ENCODE results near the gene IGF1R. TPM values are rescaled to one million over a fixed set of nuclear protein-coding genes. Genes with fewer than 3 reads are reported as not detected.

Gene IGF1R
- total RNA-seq, 6 donors from 2014 or later: 31.0 to 142 (median 63.8) TPM

DNA sequence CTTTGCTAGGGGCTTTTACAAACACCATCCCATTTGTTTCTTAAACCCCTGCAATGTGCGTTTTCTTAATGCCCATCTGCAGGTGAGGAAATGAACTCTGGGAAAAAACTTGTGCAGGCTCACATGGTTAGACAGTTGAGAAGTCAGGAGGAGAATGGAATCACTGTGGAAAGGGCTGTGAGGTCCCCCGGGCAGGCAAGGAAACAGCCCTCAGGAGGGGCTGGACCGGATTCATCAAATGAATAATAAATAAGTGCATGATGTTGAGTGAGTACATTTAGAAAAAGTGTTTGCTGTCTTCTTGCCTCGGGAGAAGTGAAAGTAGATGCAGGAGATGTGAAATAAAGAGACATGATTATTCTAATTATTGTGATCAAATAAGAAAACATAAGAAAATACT, 282.7 kb downstream of the IGF1R start:
- Histone ChIP-seq H3K27ac (no peak overlapping the region), H3K27me3 (no peaks in the 10 kb centered on the region), H3K4me3 (no peak overlapping the region), H3K4me1 (peaks cover 0 to 5% (median 0%) of the 10 kb centered on the region in 4 donors), H3K9me3 (no peaks in the 10 kb centered on the region), H3K36me3 (peaks cover 6 to 63% (median 11%) of the 10 kb centered on the region in 4 donors)
- no peak for TF ChIP-seq POLR2A (IDR thresholded peaks at IDR 0.05)
- TF ChIP-seq POLR2AphosphoS5 (IDR thresholded peaks at IDR 0.05): no peak
- TF ChIP-seq, protein P1, sequence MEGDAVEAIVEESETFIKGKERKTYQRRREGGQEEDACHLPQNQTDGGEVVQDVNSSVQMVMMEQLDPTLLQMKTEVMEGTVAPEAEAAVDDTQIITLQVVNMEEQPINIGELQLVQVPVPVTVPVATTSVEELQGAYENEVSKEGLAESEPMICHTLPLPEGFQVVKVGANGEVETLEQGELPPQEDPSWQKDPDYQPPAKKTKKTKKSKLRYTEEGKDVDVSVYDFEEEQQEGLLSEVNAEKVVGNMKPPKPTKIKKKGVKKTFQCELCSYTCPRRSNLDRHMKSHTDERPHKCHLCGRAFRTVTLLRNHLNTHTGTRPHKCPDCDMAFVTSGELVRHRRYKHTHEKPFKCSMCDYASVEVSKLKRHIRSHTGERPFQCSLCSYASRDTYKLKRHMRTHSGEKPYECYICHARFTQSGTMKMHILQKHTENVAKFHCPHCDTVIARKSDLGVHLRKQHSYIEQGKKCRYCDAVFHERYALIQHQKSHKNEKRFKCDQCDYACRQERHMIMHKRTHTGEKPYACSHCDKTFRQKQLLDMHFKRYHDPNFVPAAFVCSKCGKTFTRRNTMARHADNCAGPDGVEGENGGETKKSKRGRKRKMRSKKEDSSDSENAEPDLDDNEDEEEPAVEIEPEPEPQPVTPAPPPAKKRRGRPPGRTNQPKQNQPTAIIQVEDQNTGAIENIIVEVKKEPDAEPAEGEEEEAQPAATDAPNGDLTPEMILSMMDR (IDR thresholded peaks at IDR 0.05): no peak
- TF ChIP-seq EP300 (IDR thresholded peaks at IDR 0.05): no peak
- ATAC-seq (ENCODE audit: low FRiP score in 2 of 2) (no peak), DNase-seq (no peak)
- WGBS, 2 donors: 69 to 85% methylated on average over 4 of the region's 4 CpGs

DNA sequence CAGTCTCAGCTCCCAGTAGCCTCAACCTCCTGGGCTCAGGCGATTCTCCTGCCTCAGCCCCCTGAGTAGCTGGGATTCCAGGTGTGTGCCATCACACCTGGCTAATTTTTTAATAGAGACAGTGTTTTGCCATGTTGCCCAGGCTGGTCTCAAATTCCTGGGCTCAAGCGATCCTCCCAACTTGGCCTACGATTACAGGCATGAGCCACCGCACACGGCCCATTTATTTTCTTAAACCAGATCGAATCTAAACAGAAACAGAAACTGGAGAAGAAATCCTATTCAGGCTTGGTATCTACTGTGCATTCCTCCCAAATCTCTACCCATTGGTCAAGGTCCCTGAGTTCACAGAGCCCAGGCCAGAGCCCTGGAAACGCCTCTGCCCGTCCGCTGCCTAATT, 285.1 kb downstream of the IGF1R start:
- no peak overlapping the region for H3K4me3 ChIP-seq
- DNase-seq (no peak), ATAC-seq (ENCODE audit: low FRiP score in 2 of 2) (no peak)
- TF ChIP-seq EP300 (IDR thresholded peaks at IDR 0.05) (no peak), POLR2A (IDR thresholded peaks at IDR 0.05) (no peak), POLR2AphosphoS5 (IDR thresholded peaks at IDR 0.05) (no peak)
- TF ChIP-seq, protein P1 (IDR thresholded peaks at IDR 0.05): no peak
- H3K27me3 ChIP-seq: no peaks in the 10 kb centered on the region
- H3K4me1 ChIP-seq: no peaks in the 10 kb centered on the region
- H3K27ac ChIP-seq: no peak overlapping the region
- H3K9me3 ChIP-seq: no peaks in the 10 kb centered on the region
- H3K36me3 ChIP-seq: peaks cover 8 to 70% (median 17%) of the 10 kb centered on the region in 4 donors
- WGBS, 2 donors: 95 to 97% methylated on average over 9 of the region's 9 CpGs

DNA sequence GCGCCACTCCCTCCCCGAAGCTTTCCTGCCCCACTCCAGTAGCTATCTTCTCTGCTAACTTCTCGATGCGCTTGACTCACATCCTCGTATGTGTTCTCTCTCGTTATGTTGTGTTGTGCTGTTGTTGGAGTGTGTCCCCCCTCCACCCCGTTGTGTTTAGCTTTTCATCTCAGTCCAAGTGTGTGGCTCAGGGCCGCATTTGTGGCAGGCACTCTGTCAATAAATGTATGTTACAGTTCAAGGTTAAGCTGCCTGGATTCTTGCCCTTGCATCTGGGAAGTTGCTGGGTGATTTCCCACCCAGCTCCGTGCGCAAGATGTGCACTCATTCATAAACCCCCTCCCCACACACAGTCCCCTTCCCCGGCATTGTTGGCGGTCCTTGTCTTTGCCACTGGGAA, 287.4 kb downstream of the IGF1R start:
- 69 to 72% methylated on average over 12 of the region's 12 CpGs for WGBS, 2 donors
- ATAC-seq (ENCODE audit: low FRiP score in 2 of 2): no peak

DNA sequence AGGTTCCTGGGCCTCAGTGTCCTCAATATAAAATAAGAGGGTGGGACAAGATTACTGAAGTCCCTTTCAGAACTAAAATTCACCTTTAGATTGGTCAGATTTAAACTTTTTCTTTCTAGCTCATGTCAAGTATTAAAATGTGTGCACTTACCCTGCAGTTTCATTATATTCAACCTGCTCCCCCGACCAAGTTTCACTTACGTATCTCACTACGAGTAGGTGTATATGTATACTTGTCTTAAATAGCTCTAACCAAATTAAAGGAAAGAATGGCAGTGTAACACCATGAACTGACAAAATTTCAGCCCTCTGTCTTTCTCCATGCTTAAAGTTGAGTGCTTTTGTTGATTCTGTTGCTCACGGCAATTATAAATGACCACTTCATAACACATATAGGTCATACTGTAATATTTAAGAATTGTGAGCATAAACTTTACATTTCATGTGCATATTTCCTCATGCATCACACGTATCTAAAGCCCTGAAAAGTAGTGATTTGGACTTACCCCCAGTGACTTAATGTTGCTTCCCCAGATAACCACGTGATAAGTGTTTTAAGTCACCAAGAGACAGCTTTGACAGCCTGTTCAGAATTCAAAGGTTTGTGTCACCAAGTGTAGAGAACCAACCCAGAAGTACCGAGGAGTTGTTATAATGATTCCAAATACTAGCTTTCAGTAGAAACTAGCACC, 289.2 kb downstream of the IGF1R start:
- Histone ChIP-seq H3K27me3 (no peaks in the 10 kb centered on the region), H3K9me3 (no peaks in the 10 kb centered on the region), H3K4me1 (peaks cover 0 to 14% (median 6%) of the 10 kb centered on the region in 4 donors), H3K27ac (no peak overlapping the region), H3K4me3 (no peak overlapping the region), H3K36me3 (peaks cover 5 to 75% (median 29%) of the 10 kb centered on the region in 4 donors)
- ATAC-seq (ENCODE audit: low FRiP score in 2 of 2) (no peak), DNase-seq (no peak)
- TF ChIP-seq, protein P1 (IDR thresholded peaks at IDR 0.05): no peak
- no peak for TF ChIP-seq POLR2A (IDR thresholded peaks at IDR 0.05)
- no peak for TF ChIP-seq POLR2AphosphoS5 (IDR thresholded peaks at IDR 0.05)
- no peak for TF ChIP-seq EP300 (IDR thresholded peaks at IDR 0.05)
- 87 to 95% methylated on average over 7 of the region's 7 CpGs for WGBS, 2 donors

More for the DNA sequence above, 287.4 kb downstream of the IGF1R start:
- Histone ChIP-seq H3K36me3 (peaks cover 5 to 76% (median 28%) of the 10 kb centered on the region in 4 donors), H3K4me1 (peaks cover 0 to 1% (median 0%) of the 10 kb centered on the region in 4 donors), H3K4me3 (no peak overlapping the region), H3K27ac (no peak overlapping the region), H3K9me3 (no peaks in the 10 kb centered on the region), H3K27me3 (no peaks in the 10 kb centered on the region)
- TF ChIP-seq POLR2AphosphoS5 (IDR thresholded peaks at IDR 0.05) (no peak), POLR2A (IDR thresholded peaks at IDR 0.05) (no peak), EP300 (IDR thresholded peaks at IDR 0.05) (no peak)
- TF ChIP-seq, protein P1 (IDR thresholded peaks at IDR 0.05): no peak
- DNase-seq: peak in 1 of 2 donors; percentile 24

DNA sequence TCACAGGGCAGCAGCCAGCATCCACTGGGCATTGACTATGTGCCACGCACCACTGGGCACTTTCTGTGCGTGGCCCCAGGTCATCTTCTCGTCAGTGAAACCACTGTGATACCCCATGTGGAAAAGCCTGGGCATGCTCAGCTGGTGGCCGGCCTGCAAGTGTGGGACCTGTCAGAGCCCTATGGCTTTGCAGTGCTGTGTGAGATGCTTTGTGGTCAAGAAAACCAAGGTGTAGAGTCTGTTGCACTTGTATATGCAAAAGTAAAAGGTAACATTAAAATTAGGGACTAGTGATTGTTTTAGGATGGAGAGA, 289.7 kb downstream of the IGF1R start:
- 90 to 97% methylated on average over 4 of the region's 4 CpGs for WGBS, 2 donors
- Histone ChIP-seq H3K27me3 (no peaks in the 10 kb centered on the region), H3K4me3 (no peak overlapping the region), H3K36me3 (peaks cover 5 to 77% (median 31%) of the 10 kb centered on the region in 4 donors), H3K4me1 (peaks cover 2 to 16% (median 7%) of the 10 kb centered on the region in 4 donors), H3K27ac (no peak overlapping the region), H3K9me3 (no peaks in the 10 kb centered on the region)
- TF ChIP-seq, protein P1 (IDR thresholded peaks at IDR 0.05): no peak
- TF ChIP-seq EP300 (IDR thresholded peaks at IDR 0.05) (no peak), POLR2A (IDR thresholded peaks at IDR 0.05) (no peak)
- peak in 1 of 2 donors; percentile 13 for DNase-seq
- ATAC-seq (ENCODE audit: low FRiP score in 2 of 2): no peak
